PFSK-1 (cell line): Measurements from ENCODE around the gene BNC2.
A peak's percentile ranks its signal among the peaks of the same experiment; 100 is the strongest.

Experiments
- FOXP2 ChIP-seq: optimal IDR thresholded peaks from 2 replicates; pipeline ENCODE3; 2011; ENCODE audit warnings: borderline replicate concordance, control low read depth, inconsistent platforms; ENCODE audit not compliant: insufficient read depth; ENCODE audit errors: extremely low read length, extremely low read depth
- POLR2AphosphoS5 ChIP-seq: IDR thresholded peaks from 2 replicates; pipeline ENCODE4 v1.6.1; 2012; ENCODE audit warnings: low read depth, mild to moderate bottlenecking, control low read depth, low read length, moderate library complexity
- SIN3A ChIP-seq: IDR thresholded peaks from 2 replicates; pipeline ENCODE4 v1.6.1; 2012; ENCODE audit warnings: mild to moderate bottlenecking, low read length, moderate library complexity, borderline replicate concordance; ENCODE audit not compliant: insufficient read depth
- TAF1 ChIP-seq: IDR thresholded peaks from 2 replicates; pipeline ENCODE4 v1.6.1; 2012; ENCODE audit warnings: low read length, control low read depth, borderline replicate concordance; ENCODE audit not compliant: insufficient read depth
- TF ChIP-seq, protein P1 (sequence below), 2 experiments: IDR thresholded peaks; 2 replicates each; pipeline versions ENCODE4 v1.6.1 to v1.8.0; 2011 to 2012; ENCODE audit warnings: low read depth in 2 of 2, low read length in 2 of 2, control low read depth in 1 of 2, inconsistent platforms in 1 of 2, mild to moderate bottlenecking in 1 of 2, moderate library complexity in 1 of 2; ENCODE audit not compliant: insufficient read depth in 1 of 2

BNC2 gene

DNA sequence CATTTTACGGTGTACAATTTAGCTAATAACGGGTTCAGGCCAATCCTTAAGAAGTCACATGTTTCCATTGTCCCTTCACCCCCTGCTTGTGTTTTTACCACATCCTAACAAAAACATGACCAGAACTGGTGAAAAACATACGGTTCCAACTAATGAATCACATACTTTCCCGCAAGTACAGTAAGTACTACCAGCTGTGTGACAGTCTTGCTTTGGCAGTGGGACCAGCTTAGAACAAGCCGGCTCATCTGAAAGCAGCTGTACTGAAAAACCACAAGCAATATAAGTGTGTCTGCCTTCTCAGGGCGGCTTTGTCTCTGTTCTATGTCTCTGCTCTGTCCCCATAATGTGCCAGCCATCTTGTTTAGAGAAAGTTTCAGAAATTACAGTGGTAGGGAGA, 242.5 kb downstream of the BNC2 start:
- TF ChIP-seq FOXP2 (no peak), TAF1 (no peak), POLR2AphosphoS5 (0 out of 2 replicates have a peak, but pooled peaks have one; percentile 45), SIN3A (peak; percentile 93; the same call in 1 of the 2 replicates)
- TF ChIP-seq, protein P1, sequence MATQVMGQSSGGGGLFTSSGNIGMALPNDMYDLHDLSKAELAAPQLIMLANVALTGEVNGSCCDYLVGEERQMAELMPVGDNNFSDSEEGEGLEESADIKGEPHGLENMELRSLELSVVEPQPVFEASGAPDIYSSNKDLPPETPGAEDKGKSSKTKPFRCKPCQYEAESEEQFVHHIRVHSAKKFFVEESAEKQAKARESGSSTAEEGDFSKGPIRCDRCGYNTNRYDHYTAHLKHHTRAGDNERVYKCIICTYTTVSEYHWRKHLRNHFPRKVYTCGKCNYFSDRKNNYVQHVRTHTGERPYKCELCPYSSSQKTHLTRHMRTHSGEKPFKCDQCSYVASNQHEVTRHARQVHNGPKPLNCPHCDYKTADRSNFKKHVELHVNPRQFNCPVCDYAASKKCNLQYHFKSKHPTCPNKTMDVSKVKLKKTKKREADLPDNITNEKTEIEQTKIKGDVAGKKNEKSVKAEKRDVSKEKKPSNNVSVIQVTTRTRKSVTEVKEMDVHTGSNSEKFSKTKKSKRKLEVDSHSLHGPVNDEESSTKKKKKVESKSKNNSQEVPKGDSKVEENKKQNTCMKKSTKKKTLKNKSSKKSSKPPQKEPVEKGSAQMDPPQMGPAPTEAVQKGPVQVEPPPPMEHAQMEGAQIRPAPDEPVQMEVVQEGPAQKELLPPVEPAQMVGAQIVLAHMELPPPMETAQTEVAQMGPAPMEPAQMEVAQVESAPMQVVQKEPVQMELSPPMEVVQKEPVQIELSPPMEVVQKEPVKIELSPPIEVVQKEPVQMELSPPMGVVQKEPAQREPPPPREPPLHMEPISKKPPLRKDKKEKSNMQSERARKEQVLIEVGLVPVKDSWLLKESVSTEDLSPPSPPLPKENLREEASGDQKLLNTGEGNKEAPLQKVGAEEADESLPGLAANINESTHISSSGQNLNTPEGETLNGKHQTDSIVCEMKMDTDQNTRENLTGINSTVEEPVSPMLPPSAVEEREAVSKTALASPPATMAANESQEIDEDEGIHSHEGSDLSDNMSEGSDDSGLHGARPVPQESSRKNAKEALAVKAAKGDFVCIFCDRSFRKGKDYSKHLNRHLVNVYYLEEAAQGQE (IDR thresholded peaks at IDR 0.05; ENCODE audit: insufficient read depth in 1 of 2, low read depth in 2 of 2, low read length in 2 of 2), result 0 out of 4 replicates have a peak, but pooled peaks of 1 of the 2 experiments have one; percentile 17

- no peak for TF ChIP-seq POLR2AphosphoS5
Measured at GRCh38 chr9:16627521-16627920, 242.9 kb downstream of the BNC2 start.

GRCh38 chr9:16626577-16627130, 243.8 kb downstream of the BNC2 start:
- TF ChIP-seq, protein P1 (IDR thresholded peaks at IDR 0.05; ENCODE audit: insufficient read depth in 1 of 2, low read depth in 2 of 2, low read length in 2 of 2), result 0 out of 4 replicates have a peak, but pooled peaks of 1 of the 2 experiments have one; percentile 34
- 0 out of 2 replicates have a peak, but pooled peaks have one; percentile 24 for TF ChIP-seq TAF1
- no peak; the same call in 1 of the 2 replicates for TF ChIP-seq POLR2AphosphoS5
- TF ChIP-seq SIN3A, result peak; percentile 79; the same call in 1 of the 2 replicates
- no peak for TF ChIP-seq FOXP2

DNA sequence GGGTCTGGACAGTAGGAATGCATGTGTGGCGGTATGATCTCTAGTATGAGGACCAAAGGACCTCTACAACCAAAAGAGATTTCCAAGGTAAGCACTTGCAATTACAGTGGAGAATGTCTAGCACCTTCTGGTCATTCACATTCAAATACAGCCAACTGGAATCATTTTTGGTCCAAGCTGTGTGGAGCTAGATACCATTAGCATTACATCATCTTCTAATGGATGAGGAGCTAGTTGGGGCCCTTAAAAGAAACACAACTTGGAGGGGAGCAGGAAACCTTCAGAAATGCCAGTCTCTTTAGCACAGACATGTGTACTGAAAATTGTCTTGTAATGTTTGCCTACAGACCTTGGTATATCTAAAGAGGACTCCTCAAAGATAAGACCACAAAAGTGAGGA, 244.7 kb downstream of the BNC2 start:
- TF ChIP-seq FOXP2 (no peak), POLR2AphosphoS5 (no peak), SIN3A (no peak), TAF1 (no peak)
- TF ChIP-seq, protein P1 (IDR thresholded peaks at IDR 0.05; ENCODE audit: insufficient read depth in 1 of 2, low read depth in 2 of 2, low read length in 2 of 2), result no peak

- TF ChIP-seq TAF1, result no peak
- no peak for TF ChIP-seq SIN3A
- no peak for TF ChIP-seq FOXP2
- TF ChIP-seq POLR2AphosphoS5, result no peak
- TF ChIP-seq, protein P1 (IDR thresholded peaks at IDR 0.05; ENCODE audit: insufficient read depth in 1 of 2, low read depth in 2 of 2, low read length in 2 of 2), result no peak
Measured at GRCh38 chr9:16625161-16625631, 245.3 kb downstream of the BNC2 start.
